Effector CD8-positive, alpha-beta T cell (primary cell): ENCODE data around the gene ULK4.
"Not testable (repeated sequence)": the region's sequence is repeated elsewhere in the genome, so short reads cannot be mapped to it uniquely, and the experiment has no call there.

ENCODE experiments used
- DNase-seq: peaks from one replicate; lab custom pipeline; 2025; lab: John Stamatoyannopoulos, UW

The ULK4 gene

DNA sequence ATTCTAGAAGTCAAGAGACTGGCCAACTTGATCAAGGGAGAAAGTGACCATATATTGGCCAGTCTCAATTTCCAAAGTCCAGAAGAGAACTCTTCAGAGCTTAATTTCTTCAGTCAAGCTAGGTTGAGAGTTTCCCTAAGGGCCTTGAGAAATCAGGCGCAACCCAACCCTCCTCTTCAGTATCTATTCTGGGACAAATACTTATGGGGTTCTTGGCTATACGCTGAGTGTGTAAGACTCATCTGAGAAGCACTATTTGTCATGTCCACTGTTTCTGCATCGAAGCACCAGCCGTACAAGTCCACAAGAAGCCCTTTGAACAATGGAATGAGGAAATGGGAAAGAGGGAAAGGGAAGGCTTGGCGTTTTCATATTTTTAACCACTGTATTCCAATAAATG lies 383.1 kb downstream of the ULK4 start:
- DNase-seq: no peak

DNA sequence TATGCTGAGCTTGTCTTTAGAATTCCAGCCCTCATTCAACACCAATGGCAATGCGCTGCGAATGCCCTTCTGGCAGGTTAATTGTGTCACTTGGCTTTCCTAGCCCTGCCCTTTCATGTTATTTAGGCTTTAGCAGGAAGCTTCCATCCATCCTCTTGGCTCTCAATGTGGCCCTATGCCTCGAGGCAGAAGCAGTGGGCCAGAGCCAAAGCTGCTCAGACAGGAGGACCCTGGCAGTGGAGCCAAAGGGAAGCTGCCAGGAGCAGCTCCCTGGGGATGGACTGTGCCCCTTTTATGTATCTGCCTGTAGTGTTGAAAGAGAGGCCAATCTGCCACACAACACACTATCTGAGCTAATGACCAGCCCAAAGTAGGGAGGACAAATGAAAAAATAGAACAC lies 386.2 kb downstream of the ULK4 start:
- no peak for DNase-seq

DNA sequence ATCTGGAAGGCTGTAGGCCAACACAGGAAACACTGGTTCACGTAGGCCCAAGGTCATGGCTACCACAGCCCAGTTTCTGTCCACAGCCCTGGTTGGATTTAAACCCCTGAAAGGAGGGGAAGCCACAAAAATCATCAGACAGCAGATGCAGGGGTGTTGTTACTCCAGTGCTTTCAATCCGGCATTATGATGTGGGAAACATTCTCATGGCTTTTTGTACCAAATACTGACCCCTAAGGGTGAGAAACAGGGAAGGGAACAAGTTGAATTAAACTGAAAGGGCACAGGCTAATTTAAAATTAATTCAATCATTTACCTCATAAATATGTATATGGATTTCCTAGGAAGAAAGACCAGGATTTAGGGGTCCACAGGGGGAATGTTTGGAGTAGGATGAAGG lies 387.0 kb downstream of the ULK4 start:
- DNase-seq: no peak

DNA sequence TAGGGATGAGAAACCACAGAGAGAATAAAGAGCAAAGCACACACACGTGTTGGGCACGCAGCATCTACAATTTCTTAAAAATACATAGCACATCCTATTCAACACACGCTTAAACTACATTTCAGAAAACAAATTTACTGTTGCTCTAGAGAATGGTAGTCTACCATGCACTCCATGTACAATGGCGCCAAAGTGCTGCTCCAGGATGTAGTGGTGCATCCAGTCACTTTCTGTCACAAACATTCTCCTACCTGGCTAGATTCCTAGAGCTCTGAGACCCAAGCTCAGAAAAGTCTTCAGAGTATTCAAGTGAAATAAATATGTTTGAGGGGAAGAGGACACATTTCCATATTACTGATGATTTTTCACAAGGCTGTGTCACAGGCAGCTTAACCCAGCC lies 388.3 kb downstream of the ULK4 start:
- no peak for DNase-seq

- no peak for DNase-seq
Observed at GRCh38 chr3:41572092-41572491, 389.8 kb downstream of the ULK4 start.

GRCh38 chr3:41569632-41570305 lies 392.1 kb downstream of the ULK4 start:
- no peak for DNase-seq

- DNase-seq: no peak
Observed at GRCh38 chr3:41565948-41566514, 395.9 kb downstream of the ULK4 start.

DNA sequence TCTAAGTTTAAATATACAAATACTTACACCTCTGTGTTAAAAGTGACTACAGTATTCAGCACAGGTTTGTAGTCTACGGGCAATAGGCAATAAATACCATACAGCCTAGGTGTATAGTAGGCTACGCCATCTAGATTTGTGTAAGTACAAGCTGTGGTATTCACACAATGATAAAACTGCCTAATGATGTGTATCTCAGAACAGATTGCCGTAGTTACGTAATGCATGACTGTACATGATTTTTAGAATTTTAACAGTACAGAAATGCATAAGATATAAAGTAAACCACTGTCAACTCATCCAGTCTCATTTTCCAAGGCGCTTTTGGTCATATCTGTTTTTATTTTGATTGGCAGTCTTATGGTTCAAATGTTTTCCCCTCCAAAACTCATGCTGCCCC lies 396.9 kb downstream of the ULK4 start:
- no peak for DNase-seq

DNA sequence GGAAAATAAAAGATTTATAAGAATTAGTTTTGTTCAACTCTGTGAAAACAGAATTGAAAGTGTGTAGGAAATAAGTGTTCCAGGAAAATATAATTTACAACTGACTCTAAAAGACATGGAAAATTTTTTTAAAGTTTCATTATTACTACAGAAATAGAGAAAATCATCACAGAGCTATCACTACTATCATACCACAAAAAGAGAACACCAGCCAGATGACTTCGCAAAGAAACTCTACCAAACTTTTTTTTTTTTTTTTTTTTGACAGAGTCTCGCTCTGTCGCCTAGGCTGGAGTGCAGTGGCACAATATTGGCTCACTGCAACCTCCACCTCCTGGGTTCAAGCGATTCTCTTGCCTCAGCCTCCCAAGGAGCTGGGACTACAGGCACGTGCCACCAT lies 405.7 kb downstream of the ULK4 start:
- not testable (repeated sequence) for DNase-seq

- no peak for DNase-seq
Observed at GRCh38 chr3:41532976-41533375, 428.9 kb downstream of the ULK4 start.

DNA sequence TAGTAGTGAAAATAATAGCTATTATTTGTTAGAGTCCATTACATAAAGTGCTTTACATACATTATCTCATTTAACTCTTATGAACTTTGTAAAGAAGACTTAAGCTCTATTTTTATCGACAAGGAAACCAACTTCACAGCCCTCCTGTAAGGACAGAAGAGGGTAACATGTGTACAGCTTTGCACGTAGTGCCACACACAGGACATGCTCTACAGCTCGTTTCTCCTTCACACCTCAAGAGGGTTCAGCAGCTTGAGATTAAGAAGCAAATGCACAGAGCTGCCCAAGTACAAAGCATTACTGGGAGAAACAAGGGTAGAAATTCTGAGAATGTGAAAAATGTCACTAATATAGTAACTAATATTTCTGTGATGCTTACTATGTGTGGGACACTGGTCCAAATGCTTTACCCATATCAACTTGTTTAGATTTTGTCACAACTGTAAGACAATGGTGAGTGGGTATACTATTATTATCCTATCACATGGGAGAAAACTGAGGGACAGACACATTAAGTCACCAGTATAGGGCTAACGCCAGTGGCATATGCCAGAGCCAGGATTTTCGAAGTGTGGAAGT lies 434.8 kb downstream of the ULK4 start:
- no peak for DNase-seq

DNA sequence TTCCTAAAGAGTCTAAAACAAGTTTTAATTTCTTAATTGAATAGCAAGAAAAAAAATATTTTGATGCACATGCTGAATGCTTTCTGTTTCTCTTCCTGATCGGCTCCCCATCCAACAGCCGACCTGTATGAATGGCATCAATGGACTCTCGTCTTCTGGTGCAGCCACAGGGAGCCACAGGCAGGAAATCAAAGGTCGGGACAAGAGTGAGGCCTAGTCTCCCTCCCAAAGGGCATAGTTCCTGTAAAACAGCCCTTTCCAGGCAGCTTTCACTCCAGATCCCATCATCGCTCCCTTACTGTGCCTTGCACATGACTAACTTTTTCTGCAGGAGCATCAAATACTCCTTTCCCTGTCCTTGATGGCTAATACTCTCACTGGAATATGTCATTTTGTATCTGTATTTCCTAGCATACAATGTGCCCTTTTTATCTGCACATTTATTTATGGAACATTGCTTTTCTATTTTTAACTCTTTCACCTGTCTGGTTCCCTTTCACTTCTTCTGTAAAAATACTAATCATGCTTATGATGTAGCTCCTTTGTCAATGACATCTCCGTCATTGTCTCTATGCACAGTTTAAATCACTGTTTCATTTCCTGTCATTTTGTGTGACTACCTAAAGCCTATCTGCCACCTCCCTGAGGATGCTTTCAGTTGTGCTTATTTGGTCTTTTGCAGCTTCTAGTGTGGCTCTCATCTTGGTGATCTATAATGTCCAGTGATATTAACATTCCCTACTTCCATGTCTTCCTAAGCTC lies 436.4 kb downstream of the ULK4 start:
- DNase-seq: no peak

DNA sequence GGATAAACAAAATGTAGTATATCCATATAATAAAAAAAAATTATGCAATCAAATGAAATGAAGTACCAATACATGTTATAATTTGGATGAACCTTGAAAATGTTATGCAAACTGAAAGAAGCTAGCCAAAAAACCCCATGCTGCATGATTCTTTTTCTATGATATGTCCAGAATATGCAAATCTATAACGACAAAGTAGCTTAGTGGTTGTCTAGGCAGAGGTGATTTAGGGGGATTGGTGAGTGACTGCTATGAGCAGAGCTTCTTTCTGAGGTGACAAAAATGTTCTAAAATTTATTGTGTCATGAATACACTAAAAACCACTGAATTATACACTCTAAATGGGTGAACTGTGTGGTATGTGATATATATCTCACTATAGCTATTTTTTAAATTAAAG lies 438.0 kb downstream of the ULK4 start:
- no peak for DNase-seq

DNA sequence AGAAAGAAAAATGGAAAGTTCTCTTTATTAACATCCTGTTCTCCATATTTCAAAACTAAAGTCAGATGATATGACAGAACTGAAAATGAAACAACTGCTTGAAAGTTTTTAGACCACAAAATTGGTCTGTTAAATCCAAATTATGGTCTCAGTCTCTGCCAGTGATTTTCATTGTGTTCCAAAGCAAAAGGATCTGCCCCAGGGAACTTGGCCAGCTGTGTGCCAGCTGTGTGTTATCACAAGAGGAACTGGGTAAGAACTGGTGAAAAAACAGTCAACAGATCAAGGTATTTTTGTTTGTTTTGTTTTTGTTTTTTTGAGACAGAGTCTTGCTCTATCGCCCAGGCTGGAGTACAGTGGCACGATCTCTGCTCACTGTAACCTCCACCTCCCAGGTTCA lies 439.3 kb downstream of the ULK4 start:
- no peak for DNase-seq

GRCh38 chr3:41521010-41521655 lies 440.8 kb downstream of the ULK4 start:
- DNase-seq: no peak

DNA sequence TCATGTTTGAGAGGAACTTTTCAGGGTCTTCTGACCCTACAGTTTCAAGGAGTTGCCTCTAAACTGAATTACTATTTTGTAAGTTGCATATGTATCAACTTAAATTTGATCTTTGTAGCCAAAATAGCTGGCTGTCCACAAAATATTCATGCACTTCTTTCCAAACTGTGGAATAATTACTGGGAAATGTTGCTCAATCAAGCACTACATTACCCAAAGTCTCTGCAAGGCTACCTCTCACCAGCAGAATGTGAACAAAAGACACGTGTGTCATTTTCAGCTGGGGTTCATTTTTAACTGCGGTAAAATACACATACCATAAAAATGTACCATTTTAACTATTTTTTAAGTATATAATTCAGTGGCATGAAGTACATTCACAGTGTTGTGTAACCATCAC lies 442.2 kb downstream of the ULK4 start:
- DNase-seq: no peak

GRCh38 chr3:41518626-41519025 lies 443.3 kb downstream of the ULK4 start:
- no peak for DNase-seq

GRCh38 chr3:41508063-41508696 lies 453.7 kb downstream of the ULK4 start:
- DNase-seq: no peak

- no peak for DNase-seq
Observed at GRCh38 chr3:41507336-41508062, 454.4 kb downstream of the ULK4 start.

GRCh38 chr3:41503998-41504623 lies 457.8 kb downstream of the ULK4 start:
- no peak for DNase-seq

DNA sequence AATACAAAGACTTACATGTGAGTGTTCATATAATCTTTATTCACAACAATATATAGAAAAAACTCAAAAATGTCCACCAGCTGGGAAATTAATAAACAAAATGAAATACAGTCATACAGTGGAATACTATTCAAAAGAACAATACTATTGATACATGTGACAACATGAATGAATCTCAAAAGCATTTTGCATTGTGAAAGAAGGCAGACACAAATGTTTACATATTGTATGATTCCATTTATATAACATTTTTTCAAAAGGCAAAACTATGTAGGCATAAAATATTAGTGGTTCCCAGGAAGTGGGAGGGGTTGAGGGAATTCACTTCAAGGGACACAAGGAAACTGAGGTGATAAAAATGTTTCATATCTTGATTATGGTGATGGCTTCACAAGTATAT lies 459.4 kb downstream of the ULK4 start:
- no peak for DNase-seq
